BLaER1 treated with 17β-estradiol and CSF1 and Interleukin-3, amounts not matched to agents 10 nM and 100 nM (cell line): ENCODE results near the gene KCNJ4.
A peak's percentile ranks its signal among the peaks of the same experiment; 100 is the strongest.
"Not testable (repeated sequence)": the region's sequence is repeated elsewhere in the genome, so short reads cannot be mapped to it uniquely, and the experiment has no call there.

Source experiments
- H3K27ac ChIP-seq, 11 experiments: shearing (Covaris generic); formaldehyde crosslinking; 2 replicates each; pipeline ENCODE4 v1.8.1; 2022
- H3K27me3 ChIP-seq, 11 experiments: shearing (Covaris generic); formaldehyde crosslinking; 2 replicates each; pipeline ENCODE4 v1.8.1; 2022
- H3K36me3 ChIP-seq, 11 experiments: shearing (Covaris generic); formaldehyde crosslinking; 2 replicates each; pipeline ENCODE4 v1.8.1; 2022
- H3K4me1 ChIP-seq, 10 experiments: shearing (Covaris generic); formaldehyde crosslinking; 2 replicates each; pipeline ENCODE4 v1.8.1; 2022
- H3K4me2 ChIP-seq, 11 experiments: shearing (Covaris generic); formaldehyde crosslinking; 2 replicates each; pipeline ENCODE4 v1.8.1; 2022
- H3K4me3 ChIP-seq, 10 experiments: shearing (Covaris generic); formaldehyde crosslinking; 2 replicates each; pipeline ENCODE4 v1.8.1; 2022
- H3K9ac ChIP-seq, 11 experiments: shearing (Covaris generic); formaldehyde crosslinking; 2 replicates each; pipeline ENCODE4 v1.8.1; 2022
- H3K9me3 ChIP-seq, 11 experiments: shearing (Covaris generic); formaldehyde crosslinking; replicated peaks in 1 of 11; 2 replicates each; pipeline ENCODE4 v1.8.1; 2022
- H4K20me1 ChIP-seq, 11 experiments: shearing (Covaris generic); formaldehyde crosslinking; 2 replicates each; pipeline ENCODE4 v1.8.1; 2022
- Cebpa-rat ChIP-seq, 11 experiments: shearing (Covaris generic); IDR thresholded peaks; 2 replicates each; pipeline ENCODE4 v1.8.1; 2022

Gene KCNJ4

GRCh38 chr22:38416621-38417251 lies 38.3 kb downstream of the KCNJ4 start:
- TF ChIP-seq Cebpa-rat (IDR thresholded peaks at IDR 0.05): no peak
- H3K27ac ChIP-seq: no peak overlapping the region
- no peak overlapping the region for H3K4me3 ChIP-seq
- no peaks in the 10 kb centered on the region for H3K36me3 ChIP-seq
- no peaks in the 10 kb centered on the region for H3K27me3 ChIP-seq
- no peaks in the 10 kb centered on the region for H3K9me3 ChIP-seq
- no peak overlapping the region; a peak in 1 of 22 replicates for H3K4me2 ChIP-seq
- no peak overlapping the region for H3K9ac ChIP-seq
- H3K4me1 ChIP-seq: peaks cover 0 to 31% (median 21%) of the 10 kb centered on the region in 10 experiments; a peak in 16 of 20 replicates
- peaks cover 0 to 6% (median 0%) of the 10 kb centered on the region in 11 experiments; a peak in 2 of 22 replicates for H4K20me1 ChIP-seq

GRCh38 chr22:38415561-38416321 lies 39.3 kb downstream of the KCNJ4 start:
- no peaks in the 10 kb centered on the region for H3K27me3 ChIP-seq
- no peak overlapping the region for H3K27ac ChIP-seq
- TF ChIP-seq Cebpa-rat (IDR thresholded peaks at IDR 0.05): no peak
- H3K4me3 ChIP-seq: no peak overlapping the region
- H3K4me1 ChIP-seq: peaks cover 0 to 31% (median 21%) of the 10 kb centered on the region in 10 experiments; a peak in 16 of 20 replicates
- 0 out of 22 replicates have a peak overlapping the region, but pooled peaks of 3 of the 11 experiments have one; percentile 1 to 24 (median 2) for H3K9ac ChIP-seq
- H3K4me2 ChIP-seq: peak overlapping the region in 8 of 11 experiments; percentile 26 to 50 (median 34); a peak in 11 of 22 replicates
- H4K20me1 ChIP-seq: peaks cover 0 to 6% (median 0%) of the 10 kb centered on the region in 11 experiments; a peak in 2 of 22 replicates
- H3K36me3 ChIP-seq: no peaks in the 10 kb centered on the region
- H3K9me3 ChIP-seq: peaks cover 0 to 10% (median 4%) of the 10 kb centered on the region in 11 experiments; a peak in 13 of 22 replicates

GRCh38 chr22:38415046-38415445 lies 40.0 kb downstream of the KCNJ4 start:
- TF ChIP-seq Cebpa-rat (IDR thresholded peaks at IDR 0.05): no peak
- Histone ChIP-seq H3K9ac (no peak overlapping the region), H3K27ac (no peak overlapping the region)

GRCh38 chr22:38414009-38414395 lies 41.0 kb downstream of the KCNJ4 start:
- Histone ChIP-seq H3K9ac (no peak overlapping the region), H3K4me3 (no peak overlapping the region), H3K27me3 (no peaks in the 10 kb centered on the region), H4K20me1 (peaks cover 0 to 6% (median 0%) of the 10 kb centered on the region in 11 experiments; a peak in 2 of 22 replicates), H3K36me3 (no peaks in the 10 kb centered on the region), H3K27ac (no peak overlapping the region), H3K4me2 (no peak overlapping the region), H3K4me1 (peaks cover 0 to 23% (median 14%) of the 10 kb centered on the region in 10 experiments; a peak in 16 of 20 replicates), H3K9me3 (peaks cover 4 to 20% (median 13%) of the 10 kb centered on the region in 11 experiments; a peak in 16 of 22 replicates)
- no peak for TF ChIP-seq Cebpa-rat (IDR thresholded peaks at IDR 0.05)

More at GRCh38 chr22:38415046-38415445, 40.0 kb downstream of the KCNJ4 start:
- peaks cover 0 to 6% (median 0%) of the 10 kb centered on the region in 11 experiments; a peak in 2 of 22 replicates for H4K20me1 ChIP-seq
- 0 out of 22 replicates have a peak overlapping the region, but pooled peaks of 2 of the 11 experiments have one; percentile 29 to 50 for H3K4me2 ChIP-seq
- peaks cover 0 to 31% (median 21%) of the 10 kb centered on the region in 10 experiments; a peak in 16 of 20 replicates for H3K4me1 ChIP-seq
- no peaks in the 10 kb centered on the region for H3K27me3 ChIP-seq
- no peaks in the 10 kb centered on the region for H3K36me3 ChIP-seq
- H3K4me3 ChIP-seq: no peak overlapping the region
- H3K9me3 ChIP-seq: peaks cover under 1 to 17% (median 10%) of the 10 kb centered on the region in 11 experiments; a peak in 16 of 22 replicates

- H3K27ac ChIP-seq: no peak overlapping the region
- no peak for TF ChIP-seq Cebpa-rat (IDR thresholded peaks at IDR 0.05)
- no peaks in the 10 kb centered on the region for H3K27me3 ChIP-seq
- H3K4me1 ChIP-seq: peaks cover 0 to 17% (median 9%) of the 10 kb centered on the region in 10 experiments; a peak in 16 of 20 replicates
- H3K9ac ChIP-seq: no peak overlapping the region
- H3K36me3 ChIP-seq: no peaks in the 10 kb centered on the region
- H4K20me1 ChIP-seq: peaks cover 0 to 6% (median 0%) of the 10 kb centered on the region in 11 experiments; a peak in 2 of 22 replicates
- no peak overlapping the region for H3K4me3 ChIP-seq
- H3K4me2 ChIP-seq: no peak overlapping the region
- peaks cover 4 to 20% (median 13%) of the 10 kb centered on the region in 11 experiments; a peak in 16 of 22 replicates for H3K9me3 ChIP-seq
Measured at GRCh38 chr22:38413085-38414008, 41.7 kb downstream of the KCNJ4 start.

- no peak overlapping the region for H3K4me3 ChIP-seq
- H4K20me1 ChIP-seq: peaks cover 0 to 6% (median 0%) of the 10 kb centered on the region in 11 experiments; a peak in 2 of 22 replicates
- peaks cover 0 to 17% (median 9%) of the 10 kb centered on the region in 10 experiments; a peak in 16 of 20 replicates for H3K4me1 ChIP-seq
- no peak overlapping the region for H3K27ac ChIP-seq
- H3K27me3 ChIP-seq: no peaks in the 10 kb centered on the region
- H3K9me3 ChIP-seq: peaks cover 4 to 20% (median 13%) of the 10 kb centered on the region in 11 experiments; a peak in 16 of 22 replicates
- no peak for TF ChIP-seq Cebpa-rat (IDR thresholded peaks at IDR 0.05)
- no peak overlapping the region for H3K4me2 ChIP-seq
- H3K36me3 ChIP-seq: no peaks in the 10 kb centered on the region
- H3K9ac ChIP-seq: no peak overlapping the region
Measured at GRCh38 chr22:38412435-38413084, 42.4 kb downstream of the KCNJ4 start.

- no peak overlapping the region for H3K9ac ChIP-seq
- H3K9me3 ChIP-seq: peaks cover 4 to 20% (median 13%) of the 10 kb centered on the region in 11 experiments; a peak in 16 of 22 replicates
- no peak overlapping the region for H3K4me3 ChIP-seq
- H3K4me2 ChIP-seq: no peak overlapping the region
- H3K4me1 ChIP-seq: peaks cover 0 to 19% (median 6%) of the 10 kb centered on the region in 10 experiments; a peak in 16 of 20 replicates
- peaks cover 0 to 6% (median 0%) of the 10 kb centered on the region in 11 experiments; a peak in 2 of 22 replicates for H4K20me1 ChIP-seq
- TF ChIP-seq Cebpa-rat (IDR thresholded peaks at IDR 0.05): no peak
- H3K36me3 ChIP-seq: no peaks in the 10 kb centered on the region
- H3K27ac ChIP-seq: no peak overlapping the region
- H3K27me3 ChIP-seq: no peaks in the 10 kb centered on the region
Measured at GRCh38 chr22:38411016-38411415, 44.0 kb downstream of the KCNJ4 start.

GRCh38 chr22:38409916-38410315 lies 45.1 kb downstream of the KCNJ4 start:
- H3K4me3 ChIP-seq, H4K20me1 ChIP-seq, H3K9ac ChIP-seq, H3K27ac ChIP-seq, H3K27me3 ChIP-seq, H3K36me3 ChIP-seq, H3K4me2 ChIP-seq: not testable (repeated sequence)
- H3K4me1 ChIP-seq: peaks cover 0 to 12% (median 0%) of the 10 kb centered on the region in 10 experiments; a peak in 1 of 20 replicates
- peaks cover 4 to 20% (median 13%) of the 10 kb centered on the region in 11 experiments; a peak in 16 of 22 replicates for H3K9me3 ChIP-seq
